Heart right ventricle (tissue), 16 donors: ENCODE results near the gene GPS1. TPM values are rescaled to one million over a fixed set of nuclear protein-coding genes. Genes with fewer than 3 reads are reported as not detected.
A peak's percentile ranks its signal among the peaks of the same experiment; 100 is the strongest.

Experiments
- ATAC-seq, 8 donors: fragments of 200-7000 bp; cut with Tn5 transposase; one replicate each; pipeline ENCODE4 v1.9.1; 2020; ENCODE audit warnings: mild to moderate bottlenecking in 8 of 8, moderate library complexity in 8 of 8, moderate number of reproducible peaks in 1 of 8
- DNase-seq, 2 donors: peaks; one replicate each; pipeline ENCODE4 v3.0.0-alpha.2; 2020
- H3K27ac ChIP-seq, 10 donors: fragments of 200-600 bp; sonication (generic) in 2 of 10; one replicate each; pipeline versions ENCODE4 v1.5.0 to v1.8.0; 2020 to 2022; ENCODE audit warnings: mild to moderate bottlenecking in 3 of 10
- H3K27me3 ChIP-seq, 7 donors: fragments of 200-600 bp; one replicate each; pipeline ENCODE4 v1.8.0; 2021 to 2022; ENCODE audit warnings: mild to moderate bottlenecking in 2 of 7
- H3K36me3 ChIP-seq, 9 donors: fragments of 200-600 bp; sonication (generic) in 1 of 9; one replicate each; pipeline versions ENCODE4 v1.5.0 to v1.8.0; 2020 to 2022; ENCODE audit warnings: mild to moderate bottlenecking in 2 of 9
- H3K4me1 ChIP-seq, 9 donors: fragments of 200-600 bp; sonication (generic) in 1 of 9; one replicate each; pipeline versions ENCODE4 v1.5.0 to v1.8.0; 2020 to 2022; ENCODE audit warnings: mild to moderate bottlenecking in 4 of 9
- H3K4me3 ChIP-seq, 10 donors: fragments of 200-600 bp; sonication (generic) in 2 of 10; one replicate each; pipeline versions ENCODE4 v1.5.0 to v1.8.0; 2020 to 2022; ENCODE audit warnings: mild to moderate bottlenecking in 7 of 10, moderate library complexity in 2 of 10
- H3K9me3 ChIP-seq, 11 donors: fragments of 200-600 bp in 10 of 11; sonication (generic) in 2 of 11; one replicate each; pipeline versions ENCODE4 v1.5.0 to v1.8.0; 2013 to 2022; ENCODE audit warnings: mild to moderate bottlenecking in 2 of 11, control low read depth in 1 of 11, moderate library complexity in 1 of 11
- CTCF ChIP-seq, 9 donors: fragments of 200-600 bp; sonication (generic) in 2 of 9; IDR thresholded peaks; one replicate each; pipeline versions ENCODE4 v1.5.0 to v1.8.0; 2021 to 2022; ENCODE audit warnings: antibody characterized with exemption in 9 of 9, mild to moderate bottlenecking in 5 of 9, moderate library complexity in 1 of 9
- WGBS, 2 donors: extraction: QIAGEN DNeasy Blood & Tissue Kit; methylation state at CpG; one replicate each; pipeline ENCODE4 v1.1.7; 2013; ENCODE audit warnings: inconsistent platforms in 1 of 2; 5-methylcytosine and 5-hydroxymethylcytosine counted together
- intact Hi-C, 10 donors: fragments of 100-400 bp; cut with DNase I; formaldehyde crosslinking; loops; one replicate each; pipeline versions ENCODE4 v1.11.1 to v1.14.2; 2022
- polyA plus RNA-seq, 2 donors: library from polyadenylated mRNA; stranded (reverse); fragments of 200-250 nt; gene quantifications; one replicate each; pipeline ENCODE4 v1.2.3, GENCODE V29; 2013
- total RNA-seq, 10 donors: library from RNA; stranded (reverse); fragmentation: NEBNext Ultra II Directional in 3 of 10; extraction: Animal tissue kit (Norgen Biotek cat#: 25700) in 3 of 10; gene quantifications; one replicate each; pipeline versions ENCODE4 v1.2.1 to v1.2.4, GENCODE V29; 2021 to 2023
- donor health status: Arrhythmogenic right ventricular cardiomyopathy.
- donor health status: ischemic (EF 13 %, LVEDD 7.1; RV severe dilation, severe dysfunction).
- donor health status: healthy with polysubstance abuse.
- donor health status: DM: no; HTN: yes; CAD: no.
- donor health status: DM: no; HTN: no; CAD: no.
- donor health status: ischemic (EF 25% LVEDD 6.9; RV normal size, moderate dysfunction).
- donor health status: ischemic (EF 25% LVEDD 5.7; RV mildly dilated, moderate dysfunction).
- donor health status: healthy.
- donor health status: DM: yes; HTN: yes; CAD: no.
- donor health status: Ischemic cardiomyopathy.
- donor health status: ischemic (EF 35%, LVEDD 5.7; RV mildly dilated, moderate dysfunction).
- donor health status: nonischemic (EF 11% LVEDD 7.7; RV severe dilation, severe dysfunction).
- donor health status: DM: yes; HTN: yes; CAD: no.
- donor health status: PGD.
- donor health status: ischemic (EF 29% LVEDD 5.4; RV normal size, mild dysfunction).
- donor health status: nonischemic (EF 23%, LVEDD 6.1; RV moderate dilation, normal function).

GPS1 gene
- total and polyA plus RNA-seq, 12 donors = 68.9 to 183 (median 81.9) TPM

DNA sequence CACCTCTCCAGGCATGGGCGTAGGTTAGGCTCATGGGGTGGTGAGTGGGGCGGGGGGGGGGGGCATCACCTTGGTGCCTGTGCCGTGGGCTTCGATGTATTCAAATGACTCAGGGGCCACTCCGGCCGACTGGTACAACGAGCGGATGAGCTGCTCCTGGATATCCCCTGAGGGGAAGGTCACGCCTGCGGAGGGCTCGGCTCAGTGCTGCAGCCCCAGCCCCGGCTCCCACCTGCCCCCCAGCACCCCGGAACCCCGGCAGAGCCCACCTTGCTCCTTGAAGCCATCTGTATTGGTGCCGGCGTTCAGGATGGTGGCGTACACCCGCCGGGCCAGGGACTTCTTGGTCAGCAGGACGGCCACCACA lies 40.9 kb downstream of the GPS1 start:
- no peaks in the 10 kb centered on the region for H3K27me3 ChIP-seq
- H3K27ac ChIP-seq = no peak overlapping the region
- TF ChIP-seq CTCF (IDR thresholded peaks at IDR 0.05) = no peak
- no peaks in the 10 kb centered on the region for H3K9me3 ChIP-seq
- WGBS, 2 donors = 94 to 95% methylated on average over 19 to 20 of the region's 20 CpGs
- intact Hi-C loops = no loop called here
- H3K4me3 ChIP-seq = no peak overlapping the region
- no peak for DNase-seq
- H3K4me1 ChIP-seq = peaks cover 6 to 17% (median 12%) of the 10 kb centered on the region in 9 donors
- ATAC-seq = no peak
- H3K36me3 ChIP-seq = peaks cover 5 to 87% (median 55%) of the 10 kb centered on the region in 9 donors

GRCh38 chr17:82092995-82093751 lies 41.5 kb downstream of the GPS1 start:
- Histone ChIP-seq H3K27ac (no peak overlapping the region), H3K9me3 (no peaks in the 10 kb centered on the region), H3K4me3 (no peak overlapping the region), H3K4me1 (peaks cover 6 to 19% (median 13%) of the 10 kb centered on the region in 9 donors), H3K27me3 (no peaks in the 10 kb centered on the region), H3K36me3 (peaks cover 3 to 82% (median 50%) of the 10 kb centered on the region in 9 donors)
- DNase-seq = peak in 1 of 2 donors; percentile 14
- ATAC-seq = no peak
- 97 to 98% methylated on average over 38 to 40 of the region's 40 CpGs for WGBS, 2 donors
- intact Hi-C loops = no loop called here
- no peak for TF ChIP-seq CTCF (IDR thresholded peaks at IDR 0.05)

DNA sequence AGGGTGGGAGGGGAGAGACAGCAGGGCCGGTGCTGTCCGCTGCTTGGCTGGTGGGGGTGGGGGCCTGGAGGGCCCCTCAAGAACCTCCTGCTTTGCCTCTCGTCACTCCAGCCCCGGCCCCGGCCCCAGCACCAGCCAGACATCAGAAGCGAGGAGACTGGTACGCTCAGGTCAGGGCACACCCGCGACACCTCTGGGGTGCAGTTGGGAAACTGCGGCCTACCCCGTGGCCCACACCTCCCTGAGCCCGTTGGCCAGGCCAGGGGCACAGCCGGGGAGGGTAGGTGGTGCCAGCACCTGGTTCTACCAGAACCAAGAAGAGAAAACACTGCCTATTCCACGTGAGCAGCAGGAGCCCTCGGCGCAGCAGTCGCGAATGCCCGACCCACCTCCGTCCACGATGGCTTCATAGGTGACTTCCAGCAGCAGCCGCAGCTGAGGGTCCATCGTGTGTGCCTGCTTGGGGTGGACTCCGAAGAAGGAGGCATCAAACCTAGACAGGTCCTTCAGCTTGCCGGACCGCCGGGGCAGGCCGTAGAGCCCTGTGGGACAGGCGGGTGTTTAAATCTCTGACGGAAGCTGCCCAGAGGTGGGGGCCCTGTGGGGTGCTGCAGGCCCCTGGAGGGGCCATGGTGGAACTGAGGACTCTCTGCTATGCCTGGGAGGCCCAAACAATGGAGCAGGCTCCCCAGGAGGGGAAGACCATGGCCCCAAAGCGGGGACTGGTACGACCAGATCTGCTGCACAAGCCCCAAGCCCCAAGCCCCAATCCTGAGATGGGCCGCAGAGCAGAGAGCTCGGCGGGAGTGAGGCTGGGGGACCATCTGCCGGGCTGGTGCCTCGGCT lies 43.5 kb downstream of the GPS1 start:
- H3K4me1 ChIP-seq = peaks cover 13 to 30% (median 24%) of the 10 kb centered on the region in 9 donors
- TF ChIP-seq CTCF (IDR thresholded peaks at IDR 0.05) = no peak
- 91 to 94% methylated on average over 37 of the region's 37 CpGs for WGBS, 2 donors
- H3K27ac ChIP-seq = no peak overlapping the region
- no peaks in the 10 kb centered on the region for H3K27me3 ChIP-seq
- no peak for DNase-seq
- ATAC-seq = no peak
- intact Hi-C loops = loop anchor here in 3 of 10 donors (5.0 kb wide), 2 partner anchors 43 to 58 kb away; partner anchors contain the start of genes DCXR (in 2 of the 3), GPS1 (in 1 of the 3) and RFNG (in 1 of the 3)
- H3K4me3 ChIP-seq = no peak overlapping the region
- H3K36me3 ChIP-seq = peaks cover 0 to 62% (median 32%) of the 10 kb centered on the region in 9 donors
- H3K9me3 ChIP-seq = no peaks in the 10 kb centered on the region
